HG02840 (cell line): Measurements from ENCODE around the gene ZNHIT2.
A peak's percentile ranks its signal among the peaks of the same experiment; 100 is the strongest.

Experiments used
- ATAC-seq: cut with Tn5 transposase; IDR thresholded peaks from one replicate; pipeline ENCODE4 v1.9.1; 2021; ENCODE audit warnings: mild to moderate bottlenecking, moderate library complexity, moderate number of reproducible peaks; ENCODE audit not compliant: unreplicated experiment, low FRiP score

Gene ZNHIT2

DNA sequence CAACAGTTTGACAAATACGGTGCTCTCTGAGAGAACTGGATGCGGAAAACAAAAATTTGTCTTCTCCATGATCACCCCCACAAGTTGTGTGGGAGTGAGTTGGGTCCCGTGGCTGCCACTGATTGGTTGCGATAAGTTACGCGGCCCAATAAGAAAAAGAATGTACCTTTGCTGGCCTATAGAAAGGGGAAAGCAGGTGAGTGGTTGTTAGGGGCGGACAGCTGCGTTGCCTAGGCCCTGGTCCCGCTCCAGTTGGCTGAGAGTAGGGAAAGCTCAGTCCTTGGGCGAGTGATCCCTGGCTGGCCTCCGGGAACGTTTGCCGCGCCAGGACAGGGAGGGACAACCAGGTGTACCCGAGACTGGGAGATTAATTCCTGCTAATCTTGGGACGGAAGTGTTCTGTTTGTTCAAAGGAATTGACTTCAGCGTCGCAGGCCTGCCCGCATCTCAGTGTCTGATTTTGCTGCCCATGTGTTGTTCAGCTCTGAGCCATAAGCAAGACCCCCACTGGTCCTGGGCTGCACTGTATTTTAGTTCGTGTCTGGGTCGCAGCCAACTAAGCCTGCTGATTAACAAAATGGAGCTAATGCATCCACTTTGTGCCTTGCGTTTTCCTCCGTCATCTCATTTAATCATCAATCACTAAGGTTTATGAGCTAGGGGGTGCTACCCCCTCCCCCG is 17.6 kb upstream of the ZNHIT2 start:
- peak; percentile 58 for ATAC-seq

GRCh38 chr11:65134240-65134951 is 16.9 kb upstream of the ZNHIT2 start, which contains the start of gene SYVN1:
Gene SYVN1, minus strand, starts transcription at chr11:65134519. Its CDS starts 918 bp downstream, at chr11:65133601.
- ATAC-seq, result peak; percentile 49

DNA sequence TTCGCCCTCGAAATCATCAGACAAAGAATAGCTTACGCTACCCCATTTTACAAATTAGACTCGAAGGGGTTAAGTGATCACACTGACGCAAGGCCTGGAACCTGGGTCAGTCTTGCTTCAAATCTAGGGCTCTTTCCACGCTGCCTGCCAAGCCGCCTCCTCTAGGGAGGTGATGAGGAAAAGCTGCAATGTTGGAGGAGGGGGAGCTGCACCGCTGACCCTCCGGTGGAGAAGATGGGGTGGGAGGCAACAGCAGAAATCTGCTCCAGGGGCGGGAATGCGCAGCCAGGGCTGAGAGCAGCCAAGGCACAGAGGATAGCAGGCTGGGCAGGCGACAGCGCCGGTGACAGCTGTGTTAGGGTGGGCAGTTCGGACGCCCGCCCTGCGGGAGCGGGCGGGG is 16.2 kb upstream of the ZNHIT2 start:
- no peak for ATAC-seq

DNA sequence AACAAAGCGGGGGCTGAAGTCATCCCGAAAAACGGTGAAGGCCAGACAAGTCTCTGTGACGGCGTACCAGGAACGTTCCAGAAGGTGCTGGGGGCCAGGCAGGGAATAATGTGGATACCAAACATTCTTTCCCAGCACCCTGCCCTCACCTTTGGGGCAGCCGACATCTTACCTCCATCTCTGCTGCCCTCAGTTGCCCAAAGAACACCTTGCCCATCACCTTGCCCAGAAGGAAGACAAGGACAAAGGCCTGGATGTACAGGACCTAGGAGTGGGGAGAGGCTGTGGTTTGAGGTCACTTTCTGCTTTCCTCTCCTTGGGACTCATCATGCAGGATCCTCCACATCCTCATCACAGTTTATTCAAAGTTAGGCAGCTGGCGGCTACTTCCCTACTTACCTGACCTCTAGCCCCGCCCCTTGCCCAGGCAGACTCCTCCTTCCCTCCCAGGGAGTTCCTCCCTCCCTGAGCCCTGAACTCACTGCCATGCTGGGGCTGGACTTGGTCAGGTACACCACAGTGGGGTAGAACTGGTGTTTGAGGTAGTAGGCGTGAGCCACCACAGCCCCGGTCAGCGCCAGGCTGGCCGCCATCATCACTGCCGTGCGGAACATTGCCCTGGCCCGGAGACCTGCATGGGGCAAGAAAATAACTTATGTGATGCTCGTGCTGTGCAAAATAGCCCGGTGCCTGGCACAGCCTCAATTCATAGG is 15.6 kb upstream of the ZNHIT2 start:
- ATAC-seq, result no peak

GRCh38 chr11:65132238-65132987 is 14.9 kb upstream of the ZNHIT2 start:
- ATAC-seq, result no peak

GRCh38 chr11:65131895-65132237 is 14.4 kb upstream of the ZNHIT2 start:
- no peak for ATAC-seq

DNA sequence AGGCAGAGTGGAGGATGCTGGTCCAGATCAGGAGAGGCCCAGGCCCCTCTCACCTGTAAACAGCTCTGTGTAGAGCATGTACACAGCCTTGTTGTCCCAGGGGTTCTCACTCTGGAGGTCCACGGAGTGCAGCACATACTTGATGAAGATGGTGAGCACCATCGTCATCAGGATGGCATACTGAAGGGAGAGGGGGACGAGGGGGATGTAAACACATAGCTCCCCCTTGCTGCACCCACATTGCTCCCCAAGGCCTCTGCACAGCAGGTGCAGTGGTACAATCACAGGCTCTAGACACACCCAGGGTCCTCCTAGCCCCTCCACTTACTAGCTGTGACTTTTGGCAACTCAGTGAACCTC is 13.9 kb upstream of the ZNHIT2 start:
- no peak for ATAC-seq

DNA sequence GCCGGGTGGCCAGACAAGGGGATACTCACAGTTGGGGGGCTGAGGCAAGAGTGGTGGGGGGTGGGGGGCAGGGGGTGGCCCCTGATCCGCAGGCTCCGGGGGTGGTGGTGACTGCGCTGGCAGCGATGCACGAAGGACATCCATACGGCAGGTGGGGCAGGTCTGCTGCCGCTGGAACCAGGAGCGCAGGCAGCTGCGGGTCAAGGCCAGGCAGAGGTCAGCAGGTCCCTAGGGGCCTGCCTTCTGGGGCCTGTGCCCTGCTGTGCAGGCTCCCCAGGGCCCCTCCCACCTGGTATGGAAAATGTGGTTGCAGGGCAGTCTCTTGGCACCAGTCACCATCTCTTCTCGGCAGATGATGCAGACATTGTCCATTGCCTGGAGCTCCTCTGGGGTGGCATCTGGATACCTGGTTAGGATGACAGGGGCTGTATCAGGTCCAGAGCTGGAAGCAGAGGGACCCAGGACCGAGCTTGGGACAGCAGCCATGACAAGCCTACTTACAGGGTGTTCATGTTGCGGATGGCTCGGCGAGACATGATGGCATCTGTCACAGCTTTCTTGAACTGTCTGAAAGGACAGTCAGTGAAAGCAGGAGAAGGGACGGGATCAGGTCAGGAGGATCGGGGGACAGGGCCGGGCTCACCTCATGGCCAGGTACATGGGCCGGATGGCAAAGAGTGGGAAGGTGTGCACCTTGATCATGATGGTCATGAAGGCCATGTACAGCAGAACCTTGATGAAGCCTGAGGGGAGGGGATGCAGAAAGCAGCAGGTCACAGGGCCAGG is 13.3 kb upstream of the ZNHIT2 start:
- ATAC-seq, result no peak

DNA sequence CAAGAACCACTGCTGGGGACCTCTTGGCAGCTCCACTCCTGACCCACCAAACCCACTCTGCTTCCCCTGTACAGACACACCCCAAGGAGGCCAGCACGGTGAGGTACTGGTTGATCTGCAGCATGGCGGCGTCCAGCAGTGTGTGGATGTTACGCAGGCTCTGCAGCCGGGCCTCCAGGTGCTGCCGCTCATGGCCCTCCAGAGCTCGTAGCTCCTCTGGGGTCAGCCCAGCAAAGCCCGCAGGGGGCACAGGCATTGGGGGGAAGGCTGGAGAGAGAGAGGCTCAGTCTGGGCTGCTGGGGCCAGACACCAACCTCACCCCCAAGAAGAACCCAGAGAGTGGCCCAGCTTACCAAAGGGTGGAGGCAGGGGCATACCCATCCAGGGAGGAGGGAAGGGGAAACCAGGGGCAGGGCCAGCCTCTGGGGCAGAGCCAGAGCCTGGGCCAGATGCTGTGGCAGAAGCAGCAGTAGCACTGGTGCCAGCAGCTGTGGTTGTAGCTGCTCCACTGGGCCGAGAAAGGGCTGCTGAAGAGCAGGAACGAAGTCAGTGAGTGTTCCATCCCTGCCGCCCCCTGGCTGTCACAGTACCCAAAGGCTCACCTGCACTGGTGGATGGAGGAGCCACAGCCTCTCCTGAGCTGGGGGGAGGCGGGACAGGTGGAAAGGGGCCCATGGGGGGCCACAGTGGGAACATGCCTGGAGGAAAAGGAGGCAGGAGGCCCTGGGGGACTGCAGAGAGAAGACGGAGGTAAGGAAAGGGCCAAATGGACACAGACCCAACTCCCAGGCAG is 12.3 kb upstream of the ZNHIT2 start:
- ATAC-seq, result no peak

DNA sequence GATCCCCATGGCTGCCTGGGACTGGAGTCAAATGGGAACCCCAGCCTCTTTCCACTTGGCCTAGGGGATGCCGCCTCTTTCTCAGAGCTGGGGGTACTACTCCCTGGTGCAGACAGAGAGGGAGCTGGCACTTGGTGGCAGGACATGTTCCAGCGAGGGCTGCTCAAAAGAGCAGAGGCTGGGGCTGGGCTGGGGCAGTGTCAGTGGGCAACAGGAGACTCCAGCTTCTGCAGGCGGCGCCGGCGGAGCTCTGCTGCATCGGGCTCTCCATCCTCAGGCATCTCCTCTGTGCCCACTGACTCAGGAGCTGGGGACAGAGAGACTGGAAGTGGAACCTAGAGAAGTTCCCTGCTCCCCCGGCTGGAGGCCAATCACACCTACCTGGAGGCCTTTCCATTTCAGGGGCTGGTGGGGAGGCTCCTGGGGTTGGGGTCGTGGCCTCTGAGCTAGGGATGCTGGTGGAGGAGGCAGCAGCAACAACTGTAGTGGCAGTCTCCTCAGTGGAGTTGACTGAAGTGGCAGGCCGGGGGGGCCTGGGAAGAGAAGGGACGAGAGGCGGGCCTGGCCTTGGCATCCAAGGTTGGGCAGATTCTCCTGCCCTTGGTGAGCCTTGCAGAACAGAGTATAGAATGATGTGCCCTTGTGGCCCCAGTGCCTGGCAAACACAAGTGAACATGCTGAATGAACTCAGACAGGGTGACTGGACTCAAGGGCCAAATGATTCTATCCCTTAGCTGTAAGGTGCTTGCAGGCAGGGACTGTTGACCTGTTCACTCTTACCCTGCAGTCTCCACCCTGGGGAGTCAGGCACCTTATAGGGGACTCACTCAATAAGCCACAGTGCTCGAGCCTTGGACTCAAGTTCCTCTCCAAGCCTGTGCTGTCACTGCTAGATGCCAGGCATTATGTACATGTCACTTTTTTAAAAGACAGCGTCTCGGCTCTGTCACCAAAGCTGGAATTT is 11.0 kb upstream of the ZNHIT2 start:
- no peak for ATAC-seq

DNA sequence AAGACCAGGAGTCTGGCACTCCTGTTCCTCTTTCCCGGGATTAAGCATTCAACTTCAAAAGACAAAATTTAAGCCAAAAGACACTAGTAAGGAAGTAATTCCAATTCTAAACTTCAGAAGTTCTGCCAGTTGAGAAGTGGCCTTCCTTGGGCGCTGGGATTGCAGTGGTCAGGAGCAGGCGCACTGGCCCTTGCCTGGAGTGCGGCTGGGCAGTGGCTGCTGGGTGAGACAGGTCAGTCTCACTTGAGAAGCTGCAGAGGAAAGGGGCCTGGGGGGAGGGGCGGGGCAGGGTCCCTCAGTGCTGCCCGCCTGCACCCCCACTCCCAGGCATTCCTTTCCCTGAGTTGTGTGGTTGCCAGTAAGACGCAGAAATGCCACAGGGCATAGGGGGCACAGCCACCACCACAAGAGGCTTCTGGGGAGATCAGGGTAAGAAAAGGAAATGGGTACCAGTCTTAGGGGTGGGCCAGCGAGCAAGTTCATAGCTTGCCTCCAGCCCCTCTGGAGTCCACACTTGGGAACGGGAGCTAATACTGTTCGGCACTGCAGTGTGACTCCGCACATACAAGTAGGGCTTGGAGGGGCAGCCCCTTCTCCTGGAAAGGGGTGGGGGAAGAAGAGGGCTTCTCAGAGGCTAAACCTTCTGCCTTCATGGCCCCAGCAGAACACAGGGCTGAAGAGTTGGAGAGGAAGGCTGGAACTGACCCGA is 10.1 kb upstream of the ZNHIT2 start:
- no peak for ATAC-seq

- ATAC-seq, result no peak
Observed at GRCh38 chr11:65126624-65127274, 9.2 kb upstream of the ZNHIT2 start.

DNA sequence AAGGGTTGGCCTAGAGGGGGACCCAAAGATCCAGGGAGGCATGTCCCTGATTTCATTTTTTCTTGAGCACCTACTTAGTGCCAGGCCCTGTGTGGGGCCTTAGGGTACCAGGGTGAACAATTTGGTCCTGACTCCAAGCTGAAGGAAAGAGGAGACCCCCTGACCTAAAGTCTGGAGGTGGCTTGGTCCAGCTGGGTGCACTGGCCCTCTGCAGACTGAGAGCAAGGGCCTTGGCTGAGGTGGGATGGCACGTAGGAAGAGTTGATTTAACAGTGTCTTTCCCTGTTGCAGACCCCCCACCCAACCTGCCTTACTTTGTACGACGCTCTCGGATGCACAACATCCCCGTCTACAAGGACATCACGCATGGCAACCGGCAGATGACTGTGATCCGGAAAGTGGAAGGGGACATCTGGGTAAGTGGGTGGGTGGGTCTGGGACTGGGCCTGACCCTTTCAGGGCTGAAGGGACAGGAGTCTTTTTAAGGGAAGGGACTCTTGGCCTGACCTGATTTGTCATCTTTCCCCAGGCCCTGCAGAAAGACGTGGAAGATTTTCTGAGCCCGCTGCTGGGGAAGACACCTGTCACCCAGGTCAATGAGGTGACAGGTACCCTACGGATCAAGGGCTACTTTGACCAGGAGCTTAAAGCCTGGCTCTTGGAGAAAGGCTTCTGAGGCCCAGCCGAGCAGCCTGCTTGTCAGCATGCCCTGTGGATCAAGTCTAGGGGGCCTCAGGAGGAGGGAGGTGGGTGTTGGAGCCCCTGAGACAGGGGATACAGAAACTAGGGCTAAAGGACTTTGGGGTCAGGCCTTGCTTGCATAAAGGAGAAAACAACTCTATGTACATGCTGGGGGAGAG is 7.9 kb upstream of the ZNHIT2 start:
- no peak for ATAC-seq

DNA sequence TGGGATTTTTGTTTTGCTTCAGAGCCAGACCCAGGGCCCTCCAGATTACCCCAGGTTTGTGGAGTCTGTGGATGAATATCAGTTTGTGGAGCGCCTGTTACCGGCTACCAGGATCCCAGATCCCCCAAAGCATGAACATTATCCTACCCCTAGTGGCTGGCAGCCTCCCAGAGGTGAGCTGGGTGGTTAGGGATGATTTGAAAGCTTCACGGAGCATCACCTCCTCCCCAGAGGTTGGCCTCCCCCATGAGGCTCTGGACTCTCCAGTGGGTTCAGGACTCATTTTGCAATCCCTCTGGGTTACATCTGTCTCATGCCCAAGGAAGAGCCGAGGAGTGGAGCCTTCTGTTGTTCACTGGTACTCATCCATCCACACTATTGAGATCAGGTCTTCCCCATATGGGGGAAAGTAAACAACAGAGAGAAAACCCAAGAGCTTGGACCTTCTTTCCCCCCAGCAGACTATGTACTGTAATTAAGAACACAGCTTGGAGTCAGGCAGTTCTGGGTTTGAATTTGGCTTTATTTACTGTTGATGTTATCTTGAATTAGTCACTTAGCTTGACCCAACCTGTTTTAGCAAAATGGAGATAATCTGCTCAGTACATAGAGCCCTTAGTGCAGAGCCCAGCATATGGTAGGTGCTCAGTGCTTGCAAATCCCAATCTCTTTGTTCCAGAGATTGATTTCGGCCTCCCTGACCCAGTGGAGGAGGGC is 7.1 kb upstream of the ZNHIT2 start:
- ATAC-seq, result no peak

GRCh38 chr11:65121865-65122696 is 4.6 kb upstream of the ZNHIT2 start, which contains the start of the genes FAU and MRPL49:
Gene FAU, minus strand, starts transcription at chr11:65122134. Its CDS starts 321 bp downstream, at chr11:65121813.
Gene MRPL49, plus strand, starts transcription at chr11:65122321. Its CDS starts 26 bp downstream, at chr11:65122347.
- ATAC-seq, result peak; percentile 63
